ENCODE results near the gene CDYL2.
A peak's percentile ranks its signal among the peaks of the same experiment; 100 is the strongest.
"Not testable (repeated sequence)": the region's sequence is repeated elsewhere in the genome, so short reads cannot be mapped to it uniquely, and the experiment has no call there.

The CDYL2 gene

DNA sequence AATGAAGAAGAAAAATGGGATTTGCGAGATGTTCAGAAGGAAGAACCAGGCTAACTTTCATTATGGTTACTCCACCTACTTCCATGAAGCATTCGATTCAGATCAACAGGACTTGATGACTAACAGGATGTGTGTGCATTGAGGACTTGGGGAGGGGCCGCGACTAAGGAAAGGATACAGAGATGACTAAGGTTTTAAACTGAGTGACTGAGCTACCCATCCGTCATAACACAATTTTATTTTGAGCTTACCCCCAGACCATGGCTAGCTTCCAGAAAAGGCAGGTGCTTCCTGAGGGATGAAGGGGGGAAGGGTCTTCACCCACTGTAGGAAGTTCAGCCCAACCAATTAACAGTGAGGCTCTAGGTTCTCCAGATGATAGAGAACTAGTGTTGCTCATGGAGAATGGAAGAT lies 2.5 kb upstream of the CDYL2 start:
- DNase-seq = peak; percentile 43

- no peak for DNase-seq
These were observed 1.9 kb upstream of the CDYL2 start for GRCh38 chr16:80806289-80806688.

- DNase-seq = peak; percentile 75
These were observed 307 bp downstream of the CDYL2 start for GRCh38 chr16:80804056-80804525.

GRCh38 chr16:80803339-80804055 lies 901 bp downstream of the CDYL2 start:
- DNase-seq = peak; percentile 92

DNA sequence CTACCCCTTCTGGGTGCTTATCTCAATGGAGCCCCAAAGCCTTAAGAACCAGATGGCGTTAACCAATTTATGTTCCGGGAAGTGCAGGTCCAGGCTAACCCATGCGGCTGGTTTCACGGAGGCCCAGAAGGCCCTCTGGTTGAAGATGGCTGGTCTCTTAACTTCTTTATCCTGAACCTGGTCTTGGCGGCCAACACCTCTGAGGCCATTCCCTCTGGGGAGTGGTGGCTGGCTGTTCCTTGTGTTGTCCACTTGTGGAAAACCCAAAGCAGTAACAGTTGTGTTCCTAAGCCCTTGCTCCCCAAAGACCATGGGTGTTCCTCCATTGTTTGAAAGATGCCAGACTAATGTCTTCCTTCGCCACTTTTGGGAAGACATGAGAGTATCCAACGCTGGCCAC lies 1.5 kb downstream of the CDYL2 start:
- no peak for DNase-seq

DNA sequence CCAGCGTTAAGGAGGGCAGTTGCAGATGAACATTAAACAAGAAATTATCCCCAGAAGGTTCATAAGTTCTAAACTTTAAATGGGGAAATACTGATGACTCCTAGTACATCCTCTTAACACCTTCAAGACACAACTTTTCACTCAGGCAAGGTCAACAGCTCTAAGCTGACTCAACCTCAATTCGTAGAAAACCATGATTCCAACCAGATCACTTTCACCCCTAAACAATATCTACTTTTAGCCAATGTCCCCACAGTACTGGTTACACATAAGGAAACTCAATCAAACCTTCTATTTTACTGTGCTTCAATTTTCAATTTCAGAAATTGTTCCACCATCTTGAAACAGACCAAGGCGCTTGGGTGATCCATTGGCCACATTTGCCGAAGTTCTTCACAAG lies 2.3 kb downstream of the CDYL2 start:
- no peak for DNase-seq

DNA sequence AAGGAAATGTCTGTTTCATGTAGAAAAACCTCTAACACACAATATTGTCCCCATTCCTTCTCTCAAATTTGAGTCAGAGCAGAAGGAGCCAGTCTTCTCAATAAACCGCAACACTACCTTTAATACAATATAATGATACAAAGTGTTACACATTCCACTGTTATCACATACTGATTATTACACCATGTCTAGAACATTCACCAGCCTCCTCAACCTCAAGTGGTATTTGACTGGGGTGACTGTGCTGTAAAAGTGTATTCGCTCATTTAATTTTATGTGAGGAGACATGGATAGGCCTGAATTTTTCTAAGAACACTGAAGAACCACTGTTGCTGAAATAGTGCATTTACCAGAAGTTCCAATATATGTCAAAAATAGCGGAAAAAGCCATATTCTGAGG lies 10.3 kb downstream of the CDYL2 start:
- no peak for DNase-seq

- DNase-seq = no peak
These were observed 12.4 kb downstream of the CDYL2 start for GRCh38 chr16:80792031-80792430.

GRCh38 chr16:80791411-80791810 lies 13.0 kb downstream of the CDYL2 start:
- DNase-seq = no peak

DNA sequence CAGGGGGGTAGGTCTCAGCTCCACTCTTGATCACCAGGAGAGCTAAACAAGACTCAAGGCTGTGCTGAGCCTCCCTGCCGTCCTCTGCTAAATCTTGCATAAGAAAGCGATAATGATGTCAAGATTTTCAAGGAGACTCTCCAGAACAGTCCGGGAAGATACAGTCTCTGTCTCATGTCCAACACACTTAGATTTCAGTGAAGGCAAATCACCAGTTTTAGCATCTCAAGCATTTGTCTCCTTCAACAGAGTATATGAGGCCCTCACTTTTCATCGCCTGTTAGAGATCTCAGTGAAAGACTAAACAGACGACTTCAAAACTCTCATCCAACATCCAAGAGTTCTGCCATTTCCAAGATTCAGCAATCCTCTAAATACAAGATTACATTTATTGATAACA lies 13.6 kb downstream of the CDYL2 start:
- no peak for DNase-seq

DNA sequence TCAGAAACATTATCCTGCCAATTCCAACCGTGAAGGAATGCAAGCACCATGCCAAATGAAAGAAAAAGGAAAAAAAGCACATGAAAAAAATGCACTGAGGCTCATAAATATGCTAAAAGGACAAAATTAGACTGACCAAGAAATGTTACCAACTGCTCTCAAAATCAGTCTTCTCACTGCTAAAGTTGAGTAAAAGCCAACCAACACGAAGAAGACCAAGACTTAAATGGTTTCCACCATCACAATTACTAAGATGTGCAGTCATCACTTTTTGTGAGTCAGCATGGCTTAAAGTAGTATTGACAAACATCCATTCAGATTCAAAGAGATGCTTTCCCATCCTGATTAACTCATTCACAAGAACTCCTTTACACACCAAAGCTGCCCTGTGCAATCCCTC lies 16.4 kb downstream of the CDYL2 start:
- no peak for DNase-seq

GRCh38 chr16:80786561-80786960 lies 17.8 kb downstream of the CDYL2 start:
- DNase-seq = not testable (repeated sequence)

DNA sequence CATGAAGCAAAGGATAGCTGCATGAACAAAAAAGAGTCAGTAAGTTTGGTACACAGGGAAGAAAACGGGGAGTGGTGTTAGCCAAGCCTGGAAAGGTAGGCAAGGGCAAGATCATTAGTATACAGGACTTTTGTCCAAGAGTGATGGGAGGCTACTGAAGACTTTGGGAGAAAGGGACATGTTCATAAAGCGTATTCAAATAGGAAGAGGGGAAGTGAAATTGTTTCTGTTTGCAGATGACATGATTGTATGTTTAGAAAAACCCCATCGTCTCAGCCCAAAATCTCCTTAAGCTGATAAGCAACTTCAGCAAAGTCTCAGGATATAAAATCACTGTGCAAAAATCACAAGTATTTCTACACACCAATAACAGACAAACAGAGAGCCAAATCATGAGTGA lies 19.4 kb downstream of the CDYL2 start:
- DNase-seq = no peak

DNA sequence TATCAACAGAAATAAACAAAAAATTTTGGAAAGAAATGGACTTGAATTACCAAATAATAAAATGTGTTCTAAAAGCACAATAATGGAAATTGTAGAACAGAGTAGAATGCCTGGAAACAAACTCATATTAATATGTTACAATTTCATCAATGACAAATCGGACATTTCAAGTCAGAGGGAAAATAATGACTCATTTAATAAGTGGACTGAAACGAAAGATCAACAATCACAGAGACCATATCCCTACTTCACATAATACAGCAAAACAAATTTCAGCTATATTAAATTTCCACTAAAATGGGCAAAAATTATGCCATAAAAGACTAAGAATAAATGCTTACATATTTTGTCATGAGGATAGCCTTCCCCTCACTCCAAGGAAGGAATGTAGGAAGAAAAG lies 25.7 kb downstream of the CDYL2 start:
- no peak for DNase-seq

DNA sequence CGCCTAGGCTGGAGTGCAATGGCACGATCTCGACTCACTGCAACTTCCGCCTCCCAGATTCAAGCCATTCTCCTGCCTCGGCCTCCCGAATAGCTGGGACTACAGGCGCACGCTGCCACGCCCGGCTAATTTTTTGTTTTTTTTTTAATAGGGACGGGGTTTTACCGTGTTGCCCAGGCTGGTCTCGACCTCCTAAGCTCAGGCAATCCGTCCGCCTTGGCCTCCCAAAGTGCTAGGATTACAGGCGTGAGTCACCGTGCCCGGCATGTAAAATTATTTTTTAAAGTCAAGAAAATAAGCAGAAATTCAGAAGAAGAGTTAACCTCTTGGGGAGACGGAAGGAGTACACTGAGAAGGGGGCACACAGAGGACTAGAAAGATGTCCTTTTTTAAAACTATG lies 27.5 kb downstream of the CDYL2 start:
- no peak for DNase-seq

- no peak for DNase-seq
These were observed 28.9 kb downstream of the CDYL2 start for GRCh38 chr16:80775450-80775849.

- DNase-seq = no peak
These were observed 37.6 kb downstream of the CDYL2 start for GRCh38 chr16:80766798-80767197.

DNA sequence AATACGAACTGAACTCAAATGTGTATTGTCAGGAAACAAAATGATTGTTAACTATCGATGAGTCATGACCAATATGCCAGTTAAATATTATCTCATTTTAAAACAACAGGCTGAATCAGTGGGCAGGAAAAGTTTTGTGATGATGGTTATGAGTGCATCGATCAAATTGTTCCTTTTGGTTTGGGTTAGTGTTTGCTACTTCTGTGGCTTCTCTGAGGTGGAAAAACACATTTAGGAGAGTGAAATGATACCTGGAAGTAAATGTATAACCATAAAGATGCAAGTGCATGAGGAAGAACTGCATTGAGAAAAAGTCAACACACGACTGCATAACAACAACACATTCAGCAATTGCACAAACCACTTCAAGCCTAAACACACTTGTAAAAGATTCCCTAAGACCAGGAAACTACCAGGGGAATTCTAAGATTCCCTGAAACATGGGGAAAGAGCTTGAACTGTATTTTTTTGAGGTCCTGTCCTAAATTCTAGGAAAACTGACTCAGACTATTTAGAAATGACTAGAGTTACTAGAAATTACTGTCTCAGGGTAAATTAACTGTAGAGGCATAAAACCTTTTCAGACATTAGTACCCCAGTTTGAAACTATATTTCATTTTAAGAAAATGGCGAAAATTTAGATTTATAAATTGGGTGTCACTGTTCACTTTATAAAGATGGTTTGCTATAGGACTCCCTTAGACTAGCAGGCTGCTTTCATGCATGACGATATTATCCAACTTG lies 44.8 kb downstream of the CDYL2 start:
- DNase-seq = no peak

DNA sequence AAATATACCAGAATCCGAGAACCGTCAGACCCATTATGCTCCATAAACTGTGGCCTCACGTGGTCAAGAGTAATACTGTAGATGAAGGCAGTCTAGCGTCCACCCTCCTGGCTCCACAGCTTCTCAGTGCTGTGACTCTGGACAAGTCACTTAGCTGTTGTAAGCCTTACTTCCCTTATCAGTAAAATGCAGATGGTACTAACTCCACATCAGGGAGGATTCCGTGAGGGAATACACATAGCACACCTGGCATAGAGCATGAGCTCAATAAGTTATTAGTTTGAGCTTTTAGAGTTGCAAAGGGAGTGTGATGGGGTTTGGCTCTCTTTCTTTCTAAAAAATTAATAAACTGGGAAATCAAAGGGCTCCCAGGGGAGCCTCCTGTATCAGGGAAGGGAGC lies 49.9 kb downstream of the CDYL2 start:
- DNase-seq = no peak

DNA sequence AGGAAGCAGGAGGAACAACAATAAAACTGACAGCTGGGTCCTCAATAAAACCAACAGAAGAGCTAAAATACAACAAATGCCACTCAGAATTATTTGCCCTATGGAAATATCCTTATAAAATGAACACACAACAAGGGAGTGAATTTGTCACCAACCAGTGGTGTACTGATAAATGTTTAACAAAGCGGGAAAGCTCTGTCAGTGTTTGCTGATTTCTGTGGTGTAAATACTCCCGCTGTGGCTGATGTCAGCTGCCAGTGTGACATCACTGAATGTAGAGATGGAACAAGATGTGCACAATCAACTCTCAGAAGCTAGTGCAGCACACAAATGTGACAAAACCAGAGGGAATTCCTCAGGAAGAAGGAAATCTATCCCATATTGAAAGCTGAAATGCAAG lies 51.9 kb downstream of the CDYL2 start:
- DNase-seq = no peak

DNA sequence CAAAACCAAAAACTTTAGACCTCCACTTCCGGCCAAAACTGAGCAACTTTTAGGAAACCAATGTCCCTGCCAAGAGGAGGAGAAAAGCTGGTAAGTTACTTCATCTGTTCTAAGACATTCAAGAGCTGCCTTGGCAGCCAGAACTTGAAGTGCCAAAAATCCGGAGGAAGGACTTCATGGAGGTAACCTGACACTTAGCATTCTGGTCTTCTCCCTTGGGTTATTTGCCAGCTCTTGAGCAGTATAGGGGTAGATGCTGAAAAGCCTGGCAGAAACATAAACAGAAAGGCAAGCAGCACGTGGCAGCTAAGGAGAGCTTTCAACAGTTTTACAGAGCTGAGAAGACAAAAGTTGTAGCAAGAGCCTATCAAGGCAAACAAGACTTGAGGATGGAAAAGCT lies 53.2 kb downstream of the CDYL2 start:
- DNase-seq = no peak

- DNase-seq = no peak
These were observed 58.2 kb downstream of the CDYL2 start for GRCh38 chr16:80746231-80746630.

- DNase-seq = no peak
These were observed 59.5 kb downstream of the CDYL2 start for GRCh38 chr16:80744856-80745255.

DNA sequence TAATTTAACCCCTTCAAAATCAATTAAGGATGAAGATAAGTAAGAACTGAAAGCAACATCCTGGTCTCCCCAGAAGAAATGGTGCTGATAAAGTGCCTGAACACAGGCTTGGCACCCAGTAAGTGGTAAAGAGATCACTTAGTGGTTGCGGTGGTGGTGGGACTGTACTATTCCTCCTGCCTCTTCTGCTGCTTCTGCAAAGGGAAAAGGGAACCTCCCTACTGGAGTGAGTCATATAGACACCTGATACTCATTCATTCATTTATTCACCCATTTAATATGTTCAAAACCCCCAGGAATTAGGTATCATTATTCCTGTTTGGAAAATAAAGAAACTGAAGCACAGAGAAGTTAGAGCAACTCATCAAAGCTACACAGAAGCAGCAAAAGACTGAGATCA lies 60.6 kb downstream of the CDYL2 start:
- no peak for DNase-seq

DNA sequence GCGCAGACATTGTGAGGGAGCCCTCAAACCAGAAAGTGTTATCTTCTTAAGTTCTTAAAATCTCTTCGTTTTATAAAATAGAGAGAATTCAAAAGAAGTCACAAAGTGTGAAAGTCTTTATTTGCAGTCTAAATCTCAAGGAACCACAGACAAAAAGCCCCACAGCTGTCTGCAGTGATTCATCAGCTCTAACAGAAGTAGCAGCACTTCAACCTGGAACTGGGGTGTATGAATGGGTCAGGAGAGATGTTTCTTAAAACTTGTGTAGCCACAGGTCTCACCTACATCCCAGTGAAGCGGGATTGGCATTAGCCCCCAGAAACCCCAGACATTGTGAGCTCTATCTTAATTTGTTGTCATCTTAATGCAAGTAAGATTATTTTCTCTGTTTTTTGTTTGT lies 61.1 kb downstream of the CDYL2 start:
- DNase-seq = no peak

Measured in 8988T (cell line).